SK-N-SH (cell line): Measurements from ENCODE around the gene MBNL2.

ENCODE experiments used
- POLR2AphosphoS5 ChIP-seq: IDR thresholded peaks from 2 replicates; pipeline ENCODE4 v1.6.1; 2012; ENCODE audit warnings: low read depth, low read length
- TAF1 ChIP-seq: IDR thresholded peaks from 2 replicates; pipeline ENCODE4 v1.6.1; 2012; ENCODE audit warnings: low read depth, mild to moderate bottlenecking, low read length, moderate library complexity, borderline replicate concordance
- TCF12 ChIP-seq: IDR thresholded peaks from 2 replicates; pipeline ENCODE4 v1.4.0; 2012
- YY1 ChIP-seq: IDR thresholded peaks from 2 replicates; pipeline ENCODE4 v1.4.0; 2012; ENCODE audit warnings: low read depth, mild to moderate bottlenecking
- TF ChIP-seq, protein P1 (sequence below): fragments of 200-600 bp; sonication (generic); IDR thresholded peaks from 2 replicates; pipeline ENCODE4 v1.6.1; 2017; ENCODE audit warnings: antibody characterized with exemption, mild to moderate bottlenecking, moderate library complexity

DNA sequence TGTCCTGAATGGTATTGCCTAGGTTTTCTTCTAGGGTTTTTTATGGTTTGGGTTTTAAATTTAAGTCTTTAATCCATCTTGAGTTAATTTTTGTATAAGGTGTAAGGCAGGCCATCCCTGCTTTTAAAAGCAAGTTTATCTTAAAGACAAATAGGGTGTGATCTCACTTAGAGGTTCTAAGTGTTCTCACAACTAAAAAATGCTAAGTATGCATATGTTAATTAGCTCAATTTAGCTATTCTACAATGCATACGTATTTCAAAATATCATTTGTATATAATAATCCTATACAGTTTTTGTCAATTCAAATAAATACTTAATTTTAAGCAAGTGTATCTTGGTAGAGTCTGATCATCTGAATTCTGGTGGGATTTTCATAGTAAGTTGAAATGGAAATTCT is 50.4 kb downstream of the MBNL2 start:
- TF ChIP-seq TCF12 (no peak), POLR2AphosphoS5 (no peak), TAF1 (no peak), YY1 (no peak)
- TF ChIP-seq, protein P1, sequence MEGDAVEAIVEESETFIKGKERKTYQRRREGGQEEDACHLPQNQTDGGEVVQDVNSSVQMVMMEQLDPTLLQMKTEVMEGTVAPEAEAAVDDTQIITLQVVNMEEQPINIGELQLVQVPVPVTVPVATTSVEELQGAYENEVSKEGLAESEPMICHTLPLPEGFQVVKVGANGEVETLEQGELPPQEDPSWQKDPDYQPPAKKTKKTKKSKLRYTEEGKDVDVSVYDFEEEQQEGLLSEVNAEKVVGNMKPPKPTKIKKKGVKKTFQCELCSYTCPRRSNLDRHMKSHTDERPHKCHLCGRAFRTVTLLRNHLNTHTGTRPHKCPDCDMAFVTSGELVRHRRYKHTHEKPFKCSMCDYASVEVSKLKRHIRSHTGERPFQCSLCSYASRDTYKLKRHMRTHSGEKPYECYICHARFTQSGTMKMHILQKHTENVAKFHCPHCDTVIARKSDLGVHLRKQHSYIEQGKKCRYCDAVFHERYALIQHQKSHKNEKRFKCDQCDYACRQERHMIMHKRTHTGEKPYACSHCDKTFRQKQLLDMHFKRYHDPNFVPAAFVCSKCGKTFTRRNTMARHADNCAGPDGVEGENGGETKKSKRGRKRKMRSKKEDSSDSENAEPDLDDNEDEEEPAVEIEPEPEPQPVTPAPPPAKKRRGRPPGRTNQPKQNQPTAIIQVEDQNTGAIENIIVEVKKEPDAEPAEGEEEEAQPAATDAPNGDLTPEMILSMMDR, result no peak
